D721Med (cell line): ENCODE data around the gene HYDIN.
"Not testable (repeated sequence)": the region's sequence is repeated elsewhere in the genome, so short reads cannot be mapped to it uniquely, and the experiment has no call there.

Source experiments
- DNase-seq: peaks from one replicate; pipeline ENCODE4 v3.0.0; 2011; ENCODE audit warnings: low spot score; ENCODE audit not compliant: insufficient read length
- FAIRE-seq: peaks from 2 replicates; lab custom pipeline; 2011; peaks lifted over from hg19 to GRCh38; lab: Jason Lieb, UNC
- TF ChIP-seq, protein P1 (sequence below): IDR thresholded peaks from 2 replicates; pipeline ENCODE4 v1.5.1; 2012; ENCODE audit warnings: mild to moderate bottlenecking, control low read depth; ENCODE audit not compliant: insufficient read depth; ENCODE audit errors: missing control alignments

Gene HYDIN

DNA sequence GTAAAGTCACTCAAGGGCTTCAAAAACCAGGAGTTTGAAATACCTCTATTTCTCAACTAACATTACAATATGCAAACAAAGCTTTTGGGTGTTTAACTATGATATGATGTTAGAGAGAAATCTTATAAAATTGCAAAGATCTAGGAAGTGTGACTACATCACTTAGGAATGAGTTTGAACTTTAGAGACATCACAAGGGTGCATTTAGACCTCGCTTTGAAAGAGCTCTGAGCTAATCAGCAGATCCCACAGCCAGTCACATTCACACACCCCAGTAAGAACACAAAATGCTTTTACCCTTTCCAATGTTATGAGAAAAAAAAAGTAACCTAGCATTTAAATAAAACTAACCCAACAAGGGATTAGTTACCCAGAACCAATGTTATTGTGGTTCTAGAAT is 45.2 kb downstream of the HYDIN start:
- FAIRE-seq (no peak), DNase-seq (no peak)
- TF ChIP-seq, protein P1, sequence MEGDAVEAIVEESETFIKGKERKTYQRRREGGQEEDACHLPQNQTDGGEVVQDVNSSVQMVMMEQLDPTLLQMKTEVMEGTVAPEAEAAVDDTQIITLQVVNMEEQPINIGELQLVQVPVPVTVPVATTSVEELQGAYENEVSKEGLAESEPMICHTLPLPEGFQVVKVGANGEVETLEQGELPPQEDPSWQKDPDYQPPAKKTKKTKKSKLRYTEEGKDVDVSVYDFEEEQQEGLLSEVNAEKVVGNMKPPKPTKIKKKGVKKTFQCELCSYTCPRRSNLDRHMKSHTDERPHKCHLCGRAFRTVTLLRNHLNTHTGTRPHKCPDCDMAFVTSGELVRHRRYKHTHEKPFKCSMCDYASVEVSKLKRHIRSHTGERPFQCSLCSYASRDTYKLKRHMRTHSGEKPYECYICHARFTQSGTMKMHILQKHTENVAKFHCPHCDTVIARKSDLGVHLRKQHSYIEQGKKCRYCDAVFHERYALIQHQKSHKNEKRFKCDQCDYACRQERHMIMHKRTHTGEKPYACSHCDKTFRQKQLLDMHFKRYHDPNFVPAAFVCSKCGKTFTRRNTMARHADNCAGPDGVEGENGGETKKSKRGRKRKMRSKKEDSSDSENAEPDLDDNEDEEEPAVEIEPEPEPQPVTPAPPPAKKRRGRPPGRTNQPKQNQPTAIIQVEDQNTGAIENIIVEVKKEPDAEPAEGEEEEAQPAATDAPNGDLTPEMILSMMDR: no peak

DNA sequence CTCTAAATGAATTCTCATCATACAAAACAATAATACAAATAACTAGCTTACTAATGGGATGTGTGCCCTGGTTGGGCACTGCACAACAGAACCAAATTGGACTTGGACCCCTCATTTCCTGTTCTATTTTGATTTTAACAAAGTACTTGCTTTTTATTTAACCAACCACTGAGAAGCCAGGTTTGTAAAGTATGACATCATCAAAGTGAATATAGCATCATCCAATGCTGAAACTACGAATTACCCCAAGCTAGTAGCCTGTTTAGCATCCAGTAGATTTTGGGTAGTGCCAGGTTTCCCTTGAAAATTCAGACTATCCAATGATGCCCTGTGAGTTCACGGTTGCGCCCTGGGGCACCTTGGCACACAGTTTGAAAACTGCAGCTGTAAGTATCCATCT is 51.0 kb downstream of the HYDIN start:
- FAIRE-seq (no peak), DNase-seq (no peak)
- TF ChIP-seq, protein P1: no peak

DNA sequence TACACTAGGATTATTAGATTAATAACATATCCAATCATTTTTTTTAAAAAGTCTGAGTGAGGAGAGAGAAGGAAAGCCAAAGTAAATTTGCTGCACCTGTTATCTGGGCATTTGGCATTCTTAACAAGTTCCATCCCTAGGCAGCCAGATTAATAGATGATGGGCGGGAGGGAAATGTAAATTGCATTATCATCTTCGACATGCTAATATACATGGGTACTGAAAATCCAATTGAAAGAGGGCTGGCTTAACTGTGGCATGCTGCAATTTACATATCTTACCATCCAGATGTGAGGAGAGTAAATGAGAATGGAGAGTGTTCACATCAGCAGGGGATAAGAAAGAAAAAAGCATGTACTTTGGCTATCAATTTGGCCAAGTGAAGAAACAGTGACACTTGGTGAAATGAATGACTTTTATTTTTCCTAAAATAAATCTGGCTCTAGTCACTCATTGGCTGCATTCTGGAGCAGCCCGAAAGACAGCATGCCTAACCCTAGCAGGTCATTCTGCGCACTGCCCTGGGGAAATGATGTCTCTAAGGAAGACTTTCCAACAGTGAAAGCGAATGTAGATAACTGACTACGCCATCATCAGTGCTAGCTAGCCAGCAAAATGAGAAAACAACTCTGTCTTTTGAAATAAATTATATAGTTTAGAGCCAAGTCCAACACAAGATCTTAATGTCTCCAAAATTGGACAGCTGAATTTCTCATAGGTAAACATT is 57.9 kb downstream of the HYDIN start:
- FAIRE-seq (no peak), DNase-seq (no peak)
- TF ChIP-seq, protein P1: no peak

DNA sequence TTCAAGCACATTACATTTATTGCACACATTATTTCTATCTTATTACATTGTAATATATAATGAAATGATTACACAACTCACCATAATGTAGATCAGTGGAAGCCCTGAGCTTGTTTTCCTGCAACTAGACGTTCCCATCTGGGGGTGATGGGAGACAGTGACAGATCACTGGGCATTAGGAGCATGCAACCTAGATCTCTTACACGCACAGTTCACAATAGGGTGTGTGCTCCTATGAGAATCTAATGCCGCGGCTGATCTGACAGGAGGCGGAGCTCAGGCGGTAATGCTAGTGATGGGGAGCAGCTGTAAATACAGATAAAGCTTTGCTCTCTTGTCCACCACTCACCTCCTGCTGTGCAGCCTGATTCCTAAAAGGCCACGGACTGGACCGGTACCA is 69.5 kb downstream of the HYDIN start:
- not testable (repeated sequence) for FAIRE-seq, DNase-seq

DNA sequence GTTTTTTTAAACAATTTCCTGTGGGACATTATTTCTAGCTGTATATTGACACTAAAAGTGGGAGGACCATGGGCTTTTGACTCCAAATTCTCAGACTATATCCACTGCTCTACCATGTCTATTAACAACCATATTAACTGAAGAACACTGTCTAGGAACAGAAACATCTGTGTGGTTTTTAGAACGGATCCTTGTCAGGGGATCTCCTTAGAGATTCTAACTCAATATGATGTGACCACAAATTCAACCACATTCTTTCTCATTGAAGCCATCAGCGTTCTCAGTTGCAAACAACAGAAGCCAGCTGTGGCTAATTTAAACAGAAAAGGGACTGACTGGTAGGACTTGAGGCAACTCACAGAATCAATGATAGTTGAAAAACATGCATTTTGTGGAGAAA is 73.2 kb downstream of the HYDIN start:
- not testable (repeated sequence) for DNase-seq, FAIRE-seq

DNA sequence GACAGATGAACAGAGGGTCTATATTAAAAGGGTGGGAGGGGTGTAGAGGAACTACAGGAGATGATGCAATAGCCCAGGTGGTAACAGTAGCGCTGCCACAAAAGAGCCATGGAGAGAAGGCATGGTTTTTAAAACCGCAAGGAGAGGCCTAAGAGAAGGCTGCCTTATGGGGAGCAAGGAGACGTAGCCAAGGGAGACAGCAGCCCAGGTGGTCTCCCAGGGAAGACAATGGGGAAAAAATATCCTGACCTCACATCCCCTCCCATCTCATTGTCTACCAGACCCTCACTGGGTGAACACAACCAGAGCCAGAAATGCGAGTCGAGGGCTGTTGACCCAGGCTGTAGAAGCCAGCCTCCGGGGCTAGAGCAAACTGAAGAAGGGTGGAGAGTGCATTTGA is 77.2 kb downstream of the HYDIN start:
- not testable (repeated sequence) for DNase-seq, FAIRE-seq

DNA sequence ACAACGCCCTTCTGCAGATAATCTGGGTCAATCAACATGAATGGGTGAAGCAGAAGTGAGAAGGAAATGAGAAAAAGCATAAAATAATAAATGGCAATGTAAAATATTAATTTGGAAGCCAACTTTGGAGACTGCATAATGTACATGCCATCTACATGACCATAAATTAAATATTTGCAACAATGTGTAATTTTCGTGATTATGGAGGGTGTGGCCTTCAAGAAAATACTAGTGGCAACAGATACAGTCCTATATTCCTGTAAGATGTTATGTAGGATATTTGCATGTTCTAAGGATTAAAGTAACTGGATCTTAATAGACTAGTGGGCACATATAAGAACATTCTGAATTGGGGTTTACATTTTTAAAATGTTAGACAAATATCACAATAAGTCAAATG is 78.9 kb downstream of the HYDIN start:
- FAIRE-seq, DNase-seq: not testable (repeated sequence)

DNA sequence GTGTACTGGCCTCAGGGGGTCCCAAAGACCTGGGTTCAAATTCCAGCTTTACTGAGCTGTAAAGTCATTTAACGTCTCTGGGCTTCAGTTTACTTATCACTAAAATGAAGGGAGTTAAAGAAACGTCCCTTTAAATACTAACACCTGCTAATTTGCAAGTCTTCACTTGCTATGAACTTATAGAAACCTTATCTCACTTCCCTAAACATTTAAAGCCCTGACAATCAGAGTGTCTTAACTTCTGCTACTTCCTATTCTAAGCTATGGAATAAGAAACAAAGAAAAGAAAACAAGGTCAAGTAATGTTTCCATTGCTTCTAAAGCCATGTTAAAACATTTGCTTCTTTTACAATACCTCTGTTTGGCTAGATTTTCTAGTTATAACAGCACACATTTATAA is 87.3 kb downstream of the HYDIN start:
- FAIRE-seq, DNase-seq: not testable (repeated sequence)

DNA sequence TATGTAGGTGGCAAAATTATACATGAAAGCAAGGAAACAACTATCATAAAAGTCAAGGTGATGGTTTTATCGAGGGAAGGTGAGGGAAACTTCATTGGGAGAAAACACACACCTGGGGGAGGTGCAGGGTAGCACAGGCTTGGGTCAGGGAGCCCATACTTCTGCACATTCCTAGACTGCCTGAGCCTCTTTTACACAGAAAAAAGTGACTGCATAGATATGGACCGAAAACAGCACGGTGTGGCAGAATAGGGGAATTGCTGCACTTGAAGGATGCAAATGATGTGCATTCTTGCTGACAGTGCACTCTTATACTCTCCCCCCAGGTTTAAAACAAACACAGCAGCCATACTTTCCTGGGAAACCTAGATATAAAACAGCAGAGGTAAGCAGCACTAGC is 120.0 kb downstream of the HYDIN start:
- FAIRE-seq: not testable (repeated sequence)

DNA sequence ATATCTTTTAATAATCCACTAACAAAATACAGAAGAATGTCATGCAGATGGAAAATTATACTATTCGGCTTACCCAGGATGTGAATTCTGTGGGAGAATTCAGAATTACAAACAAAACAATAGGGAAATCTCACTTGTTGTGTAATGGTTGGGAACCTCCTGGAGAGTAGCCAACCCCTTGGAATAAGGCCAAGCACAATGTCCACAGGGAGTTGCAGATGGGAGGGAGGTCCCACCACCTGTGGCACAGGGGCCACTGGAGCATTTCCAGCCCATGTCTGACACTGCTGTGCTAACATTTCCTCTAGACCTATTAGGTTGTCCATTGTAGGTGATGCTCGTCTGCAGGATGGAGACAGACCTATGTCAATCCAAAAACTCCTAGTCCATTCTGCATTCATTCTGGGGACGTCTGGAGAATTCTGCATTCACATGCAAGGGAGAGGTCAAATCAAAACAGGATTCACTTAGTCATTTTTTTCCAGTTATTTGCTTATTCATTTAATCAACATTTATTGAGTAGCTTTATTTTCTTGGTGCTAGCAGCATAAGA is 120.8 kb downstream of the HYDIN start:
- DNase-seq, FAIRE-seq: not testable (repeated sequence)

More for the DNA sequence above, 120.0 kb downstream of the HYDIN start:
- not testable (repeated sequence) for DNase-seq

DNA sequence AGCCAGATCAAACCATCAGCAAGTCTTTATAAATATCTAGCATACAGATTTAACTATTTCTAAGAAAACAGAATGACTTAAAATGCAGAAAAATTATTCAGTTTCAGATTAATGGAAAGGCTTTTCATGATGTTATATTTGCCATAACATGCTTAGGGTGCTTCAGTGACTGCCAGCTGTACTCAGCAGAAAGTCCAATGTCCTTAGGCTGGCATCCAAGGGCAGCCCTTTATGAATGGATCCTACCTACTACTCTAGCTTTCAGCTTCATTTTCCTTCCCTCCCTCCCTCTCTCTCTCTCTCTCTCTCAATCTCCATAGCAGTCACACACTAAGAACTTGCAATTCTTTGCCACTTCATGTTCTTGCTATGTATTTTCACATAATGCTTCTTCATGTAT is 124.6 kb downstream of the HYDIN start:
- DNase-seq, FAIRE-seq: not testable (repeated sequence)

DNA sequence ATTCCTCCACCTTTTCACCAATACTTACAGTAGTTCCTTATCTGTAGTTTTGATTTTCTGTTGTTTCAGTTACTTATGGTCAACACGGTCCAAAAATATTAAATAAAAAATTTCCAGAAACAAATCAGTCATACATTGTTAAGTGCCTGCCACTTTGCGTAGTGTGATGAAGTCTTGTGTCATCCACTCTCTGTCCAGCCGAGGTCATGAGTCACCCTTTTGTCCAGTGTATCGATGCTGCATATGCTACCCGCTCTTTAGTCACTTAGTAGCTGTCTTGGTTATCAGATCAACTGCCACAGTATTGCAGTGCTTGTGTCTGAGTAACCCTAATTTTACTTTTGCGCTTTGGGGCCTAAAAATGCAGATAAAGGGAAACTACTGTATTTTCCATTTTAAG is 146.9 kb downstream of the HYDIN start:
- not testable (repeated sequence) for FAIRE-seq, DNase-seq

DNA sequence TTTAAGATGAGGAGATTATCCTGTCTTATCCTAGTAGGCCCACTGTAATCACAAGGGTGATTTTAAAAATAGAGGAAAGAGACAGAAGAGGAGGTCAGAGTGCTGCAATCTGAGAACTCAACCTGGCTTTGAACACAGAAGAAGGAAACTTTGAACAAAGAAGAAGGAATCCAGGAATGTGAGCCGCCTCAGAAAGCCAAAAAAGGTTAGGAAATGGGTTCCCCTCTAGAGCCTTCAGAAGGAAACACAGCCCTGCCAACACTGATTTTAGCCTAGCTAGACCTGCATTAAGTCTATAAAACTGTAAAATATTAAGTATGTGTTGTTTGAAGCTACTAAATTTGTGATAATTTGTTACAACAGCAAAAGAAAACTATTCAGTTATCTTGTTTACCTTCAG is 149.7 kb downstream of the HYDIN start:
- DNase-seq: not testable (repeated sequence)

DNA sequence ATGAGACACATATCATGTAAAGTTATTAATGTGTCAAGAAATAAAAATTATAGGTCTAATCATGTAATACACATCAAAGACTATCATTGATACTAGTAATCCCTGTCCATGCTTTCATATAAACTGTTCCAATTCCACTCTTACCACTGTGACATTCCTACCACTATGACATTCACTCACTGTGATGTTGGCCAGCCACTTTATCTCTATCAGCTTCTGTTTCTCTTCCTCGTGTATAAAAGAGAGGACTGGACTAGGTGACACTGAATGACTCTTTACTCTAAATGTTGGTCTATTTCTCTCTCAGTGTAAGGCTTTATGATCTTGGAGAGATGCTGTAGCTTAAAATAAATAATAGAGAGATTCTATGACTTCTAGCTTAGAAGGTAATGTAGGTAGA is 150.3 kb downstream of the HYDIN start:
- FAIRE-seq: peak; percentile 48
- DNase-seq: not testable (repeated sequence)

More for the DNA sequence above, 149.7 kb downstream of the HYDIN start:
- peak; percentile 92 for FAIRE-seq

DNA sequence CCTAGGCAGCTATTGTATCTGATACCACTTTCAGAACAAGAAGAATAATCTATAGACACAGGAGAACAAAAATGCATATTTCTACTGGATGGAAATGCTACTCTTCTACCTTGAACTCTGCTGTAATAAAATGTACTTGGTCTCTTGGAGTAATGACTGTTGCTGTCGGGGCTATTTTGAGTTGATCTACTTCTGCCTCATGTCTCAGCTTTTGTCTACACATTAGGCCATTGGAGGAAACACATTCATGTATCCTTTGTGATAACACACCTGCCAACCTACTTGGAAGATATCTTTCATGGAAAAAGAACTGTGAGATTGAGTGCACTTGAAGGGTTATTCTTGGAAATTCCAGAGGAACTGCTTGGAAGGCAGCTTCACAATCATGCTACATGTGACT is 159.9 kb downstream of the HYDIN start:
- FAIRE-seq, DNase-seq: not testable (repeated sequence)

DNA sequence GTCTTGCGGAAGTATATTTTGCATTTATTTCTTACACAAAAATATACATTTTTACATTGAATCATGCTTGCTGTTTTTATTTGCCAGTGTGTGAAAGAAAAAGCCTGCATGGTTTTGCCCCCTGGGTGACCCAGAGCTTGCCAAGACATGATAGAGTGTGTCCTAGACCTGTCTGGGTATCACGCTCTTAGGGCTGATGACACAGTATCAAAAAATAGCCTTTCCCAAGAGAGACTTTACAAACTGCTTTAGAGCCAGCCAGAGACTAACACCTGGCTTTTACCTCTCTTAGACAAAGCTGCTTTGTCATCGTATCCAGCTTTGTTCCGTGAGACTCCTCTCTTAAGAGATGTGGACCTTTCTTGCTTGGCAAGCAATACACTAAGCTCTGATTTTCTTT is 160.7 kb downstream of the HYDIN start:
- not testable (repeated sequence) for DNase-seq, FAIRE-seq
